Omental fat pad (tissue), 4 donors: ENCODE measurements around the gene CASZ1. TPM values are rescaled to one million over a fixed set of nuclear protein-coding genes. Genes with fewer than 3 reads are reported as not detected.

Experiments
- ATAC-seq: fragments of 150-250 bp; one replicate; pipeline ENCODE4 v1.9.1; 2016; ENCODE audit warnings: mild to moderate bottlenecking, moderate library complexity; ENCODE audit not compliant: low FRiP score
- DNase-seq: peaks from one replicate; pipeline ENCODE4 v3.0.0-alpha.2; 2019; ENCODE audit warnings: low spot score
- total RNA-seq, 4 donors: library from RNA; depleted of rRNA; stranded (reverse); fragments of >200 nt; gene quantifications; one replicate each; pipeline ENCODE4 v1.1.0, GENCODE V29; 2016
- TF ChIP-seq, protein P1 (sequence below), 3 donors: fragments of 450-650 bp; IDR thresholded peaks; one replicate each; pipeline ENCODE4 v1.5.1; 2016 to 2017; ENCODE audit warnings: antibody characterized with exemption in 3 of 3, mild to moderate bottlenecking in 3 of 3, moderate library complexity in 2 of 3

CASZ1 gene
- total RNA-seq, 4 donors from 2014 or later: 2.5 to 7.9 (median 6.0) TPM

DNA sequence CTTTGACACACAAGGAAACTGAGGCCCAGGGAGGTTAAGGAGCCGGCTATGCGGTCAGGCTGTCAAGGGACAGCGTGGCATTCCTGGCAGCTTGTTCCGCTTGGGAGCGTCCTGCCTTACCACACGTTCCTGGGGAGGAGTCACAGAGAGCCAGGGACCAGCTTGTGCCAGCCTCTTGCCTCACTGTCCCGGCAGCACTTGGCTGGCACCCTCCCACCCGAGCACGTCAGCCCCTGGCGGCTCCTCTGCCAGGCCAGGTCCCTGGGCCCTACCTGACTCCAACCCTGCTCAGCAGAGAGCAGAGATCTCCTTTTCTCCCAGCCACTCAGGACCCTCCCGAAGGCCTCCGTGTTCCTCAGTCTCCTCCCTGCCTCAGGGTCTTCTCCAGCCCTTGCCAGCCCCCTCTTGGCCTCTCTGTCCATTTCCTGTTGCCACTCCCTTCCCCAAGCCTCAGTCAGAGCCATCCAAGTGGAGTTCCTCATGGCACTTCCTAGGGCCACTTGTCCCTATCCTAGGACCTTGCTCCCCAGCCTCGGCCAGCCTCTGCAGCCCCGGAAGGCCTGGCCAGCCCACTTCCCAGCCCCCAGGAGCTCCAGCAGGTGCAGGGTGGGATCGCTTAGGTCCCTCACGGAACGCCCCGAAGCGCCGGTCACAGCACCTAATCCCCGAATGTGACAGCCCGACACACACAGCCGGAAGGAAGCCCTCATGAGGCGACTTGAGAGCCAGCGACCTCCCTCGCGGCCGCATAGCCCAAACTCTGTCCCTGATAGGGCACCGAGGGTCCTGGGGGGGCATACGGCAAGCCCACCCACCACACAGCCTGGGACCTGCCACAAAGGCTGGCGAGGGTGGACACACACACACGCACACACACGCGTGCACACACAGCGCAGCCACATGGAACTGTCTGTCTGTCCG, 130.3 kb downstream of the CASZ1 start:
- TF ChIP-seq, protein P1, sequence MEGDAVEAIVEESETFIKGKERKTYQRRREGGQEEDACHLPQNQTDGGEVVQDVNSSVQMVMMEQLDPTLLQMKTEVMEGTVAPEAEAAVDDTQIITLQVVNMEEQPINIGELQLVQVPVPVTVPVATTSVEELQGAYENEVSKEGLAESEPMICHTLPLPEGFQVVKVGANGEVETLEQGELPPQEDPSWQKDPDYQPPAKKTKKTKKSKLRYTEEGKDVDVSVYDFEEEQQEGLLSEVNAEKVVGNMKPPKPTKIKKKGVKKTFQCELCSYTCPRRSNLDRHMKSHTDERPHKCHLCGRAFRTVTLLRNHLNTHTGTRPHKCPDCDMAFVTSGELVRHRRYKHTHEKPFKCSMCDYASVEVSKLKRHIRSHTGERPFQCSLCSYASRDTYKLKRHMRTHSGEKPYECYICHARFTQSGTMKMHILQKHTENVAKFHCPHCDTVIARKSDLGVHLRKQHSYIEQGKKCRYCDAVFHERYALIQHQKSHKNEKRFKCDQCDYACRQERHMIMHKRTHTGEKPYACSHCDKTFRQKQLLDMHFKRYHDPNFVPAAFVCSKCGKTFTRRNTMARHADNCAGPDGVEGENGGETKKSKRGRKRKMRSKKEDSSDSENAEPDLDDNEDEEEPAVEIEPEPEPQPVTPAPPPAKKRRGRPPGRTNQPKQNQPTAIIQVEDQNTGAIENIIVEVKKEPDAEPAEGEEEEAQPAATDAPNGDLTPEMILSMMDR (IDR thresholded peaks at IDR 0.05): no peak
- ATAC-seq (no peak), DNase-seq (no peak)

DNA sequence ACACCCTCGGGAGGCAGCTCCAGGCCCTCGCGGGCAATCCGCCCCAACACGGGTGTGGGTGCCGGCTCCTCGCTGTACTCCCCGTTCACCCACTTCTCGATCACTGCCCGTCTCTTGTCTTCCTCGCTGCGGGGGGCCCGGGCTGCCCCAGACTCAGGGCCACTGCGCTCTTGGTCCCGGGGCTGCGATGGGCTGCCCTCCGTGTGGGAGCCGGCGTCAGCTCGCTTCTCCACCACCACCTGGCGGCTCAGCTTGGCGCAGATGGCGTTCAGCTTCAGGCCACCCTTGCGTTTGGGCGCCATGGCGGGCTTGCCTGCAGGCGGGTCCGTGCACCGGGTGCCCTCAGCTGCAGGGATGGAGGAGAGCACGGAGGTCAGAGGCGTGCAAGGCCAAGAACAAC, 131.2 kb downstream of the CASZ1 start:
- DNase-seq (no peak), ATAC-seq (no peak)
- TF ChIP-seq, protein P1 (IDR thresholded peaks at IDR 0.05): no peak

DNA sequence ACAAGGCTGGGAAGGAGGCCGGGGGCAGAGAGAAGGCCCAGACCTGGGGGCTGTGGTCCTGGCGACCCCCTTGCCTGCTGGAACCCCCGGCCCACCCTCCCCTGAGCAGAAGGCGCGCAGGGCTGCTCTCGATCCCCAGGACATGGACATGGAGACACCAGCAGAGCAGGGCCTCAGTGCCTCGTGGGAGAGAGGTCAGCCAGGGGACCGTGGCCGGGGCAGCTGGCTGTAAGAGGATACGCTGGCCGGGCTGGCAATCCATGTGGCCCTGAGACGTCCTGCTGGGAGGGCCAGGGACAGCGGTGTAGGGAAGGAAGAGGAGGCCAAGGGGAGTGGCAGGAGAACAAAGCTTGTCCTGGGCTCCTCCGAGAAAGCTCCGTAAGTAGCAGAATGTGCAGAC, 132.2 kb downstream of the CASZ1 start:
- DNase-seq (no peak), ATAC-seq (no peak)
- TF ChIP-seq, protein P1 (IDR thresholded peaks at IDR 0.05): no peak

DNA sequence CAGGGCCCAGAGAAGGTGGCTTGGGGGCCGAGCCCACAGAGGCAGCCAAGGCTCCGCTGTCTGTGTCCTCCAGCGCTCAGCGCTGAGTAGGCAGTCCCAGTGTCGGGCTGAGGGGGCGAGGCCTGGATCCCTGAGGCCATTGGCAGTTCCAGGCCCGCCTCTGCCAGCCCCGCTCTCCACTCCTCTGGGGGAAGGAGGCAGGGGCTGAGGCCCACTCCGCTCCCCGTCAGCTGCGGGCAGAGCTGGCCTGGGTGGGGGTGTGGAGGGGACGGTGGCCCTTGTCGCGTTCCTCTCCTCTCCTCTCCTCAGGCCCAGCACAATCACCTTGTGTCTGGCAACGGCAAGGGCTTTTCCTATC, 132.8 kb downstream of the CASZ1 start:
- ATAC-seq (no peak), DNase-seq (no peak)
- TF ChIP-seq, protein P1 (IDR thresholded peaks at IDR 0.05): no peak

DNA sequence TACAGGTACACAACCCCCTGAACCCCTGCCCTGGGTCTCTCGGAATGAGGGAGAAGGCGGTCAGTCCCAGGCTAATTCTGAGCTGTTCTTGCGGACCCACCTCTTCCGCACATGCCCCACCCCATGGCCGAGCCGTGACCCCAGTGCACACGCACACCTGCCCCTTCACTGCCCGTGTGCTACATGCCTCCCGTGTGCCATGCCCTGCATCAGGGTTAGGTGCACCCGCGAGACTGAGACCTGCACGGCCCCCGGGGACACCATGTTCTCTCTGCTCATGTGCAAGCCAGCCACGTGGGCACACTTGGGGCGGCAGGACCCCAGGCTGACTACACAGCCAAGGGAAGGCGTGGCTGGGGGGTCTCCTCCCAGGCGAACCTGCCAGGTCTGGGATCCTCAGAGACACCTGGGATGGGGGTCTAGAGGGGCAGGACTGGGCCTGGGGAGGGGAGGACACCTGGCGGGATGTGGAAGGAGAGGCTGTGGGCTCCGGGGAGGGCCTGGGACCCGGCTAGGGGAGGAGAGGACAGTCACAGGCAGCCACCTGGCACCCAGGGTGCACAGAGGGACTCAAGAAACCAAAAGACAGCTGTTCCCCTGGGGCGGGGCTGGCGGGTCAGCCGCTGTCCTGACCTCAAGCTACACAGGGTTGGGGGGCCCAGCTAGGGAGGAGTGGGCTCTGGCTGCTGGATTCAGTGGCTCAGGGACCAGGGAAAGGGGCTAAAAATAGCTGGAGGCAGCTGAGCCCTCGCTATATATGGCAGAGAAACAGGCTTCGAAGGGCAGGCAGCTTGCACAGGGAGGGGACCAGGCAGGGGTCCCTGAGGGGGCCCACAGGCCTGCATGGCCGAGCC, 133.4 kb downstream of the CASZ1 start:
- DNase-seq (no peak), ATAC-seq (no peak)
- TF ChIP-seq, protein P1 (IDR thresholded peaks at IDR 0.05): no peak

DNA sequence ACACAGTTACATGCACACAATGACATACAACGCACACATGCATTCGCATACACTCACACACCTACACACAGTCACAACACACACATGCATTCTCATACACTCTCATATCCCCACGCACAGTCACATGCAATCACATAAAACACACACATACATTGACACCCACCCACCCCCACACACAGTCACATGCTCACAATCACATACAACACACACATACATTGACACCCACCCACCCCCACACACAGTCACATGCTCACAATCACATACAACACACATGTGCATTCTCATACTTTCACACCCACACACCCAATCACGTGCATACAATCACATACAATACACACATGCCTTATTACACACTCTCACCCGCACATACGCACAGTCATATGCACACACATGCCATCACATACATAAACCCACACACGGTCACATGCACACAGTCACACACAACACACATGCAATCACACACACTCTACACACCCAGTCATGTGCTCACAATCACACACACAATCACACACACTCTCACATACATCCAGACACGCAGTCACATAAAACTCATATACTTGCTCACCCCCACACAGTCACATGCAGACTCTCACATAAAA, 134.3 kb downstream of the CASZ1 start:
- TF ChIP-seq, protein P1 (IDR thresholded peaks at IDR 0.05): no peak
- DNase-seq: no peak
- ATAC-seq: no peak
